Skeletal muscle satellite cell (primary cell): ENCODE measurements around the gene AMN1.
A peak's percentile ranks its signal among the peaks of the same experiment; 100 is the strongest.
"Not testable (repeated sequence)": the region's sequence is repeated elsewhere in the genome, so short reads cannot be mapped to it uniquely, and the experiment has no call there.

ENCODE experiments used
- H3K27me3 ChIP-seq: 2 replicates; pipeline ENCODE4 v1.7.0; 2013; ENCODE audit warnings: low read length; ENCODE audit not compliant: control insufficient read depth, insufficient read depth
- H3K36me3 ChIP-seq: 2 replicates; pipeline ENCODE4 v1.7.0; 2013; ENCODE audit warnings: mild to moderate bottlenecking, control low read depth, low read length; ENCODE audit not compliant: insufficient read depth
- H3K4me1 ChIP-seq: 2 replicates; pipeline ENCODE4 v1.7.0; 2013; ENCODE audit warnings: low read length; ENCODE audit not compliant: control insufficient read depth, insufficient read depth
- H3K4me2 ChIP-seq: 2 replicates; pipeline ENCODE4 v1.7.0; 2013; ENCODE audit warnings: mild to moderate bottlenecking, low read length
- H3K4me3 ChIP-seq: 2 replicates; pipeline ENCODE4 v1.7.0; 2013; ENCODE audit warnings: low read length
- H3K9ac ChIP-seq: 2 replicates; pipeline ENCODE4 v1.7.0; 2013; ENCODE audit warnings: mild to moderate bottlenecking, low read depth, low read length, moderate library complexity
- H3K9me3 ChIP-seq: replicated peaks from 2 replicates; pipeline ENCODE4 v1.7.0; 2013; ENCODE audit warnings: mild to moderate bottlenecking, control low read depth, low read length

The AMN1 gene

DNA sequence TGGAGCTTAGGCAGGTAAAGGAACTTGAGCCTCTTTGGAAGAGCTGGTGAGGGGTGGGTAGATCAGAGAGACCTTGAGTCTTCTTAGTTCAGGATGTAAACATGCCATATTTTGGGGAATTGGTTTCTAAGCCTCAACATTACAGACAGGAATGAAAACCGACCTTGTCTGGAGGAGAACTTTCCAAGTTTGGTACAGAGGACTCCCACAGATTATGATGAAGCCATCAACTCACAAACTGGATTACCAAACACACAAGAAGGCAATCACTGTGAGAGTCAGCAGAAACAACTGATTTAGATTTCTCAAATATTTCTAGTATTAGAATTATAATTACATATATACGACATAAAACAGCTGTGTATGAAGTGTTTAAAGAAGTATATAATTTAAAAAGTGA lies 22.3 kb upstream of the AMN1 start:
- Histone ChIP-seq H3K9ac (no peak overlapping the region), H3K9me3 (no peaks in the 10 kb centered on the region), H3K4me3 (no peak overlapping the region), H3K36me3 (no peaks in the 10 kb centered on the region), H3K4me2 (no peak overlapping the region), H3K27me3 (no peaks in the 10 kb centered on the region), H3K4me1 (peaks cover 25% of the 10 kb centered on the region)

- no peaks in the 10 kb centered on the region for H3K9me3 ChIP-seq
- no peak overlapping the region for H3K4me3 ChIP-seq
- peaks cover 26% of the 10 kb centered on the region for H3K4me1 ChIP-seq
- H3K36me3 ChIP-seq, result no peaks in the 10 kb centered on the region
- no peak overlapping the region for H3K9ac ChIP-seq
- no peak overlapping the region for H3K4me2 ChIP-seq
- no peaks in the 10 kb centered on the region for H3K27me3 ChIP-seq
These were observed 21.9 kb upstream of the AMN1 start for GRCh38 chr12:31750747-31751039.

DNA sequence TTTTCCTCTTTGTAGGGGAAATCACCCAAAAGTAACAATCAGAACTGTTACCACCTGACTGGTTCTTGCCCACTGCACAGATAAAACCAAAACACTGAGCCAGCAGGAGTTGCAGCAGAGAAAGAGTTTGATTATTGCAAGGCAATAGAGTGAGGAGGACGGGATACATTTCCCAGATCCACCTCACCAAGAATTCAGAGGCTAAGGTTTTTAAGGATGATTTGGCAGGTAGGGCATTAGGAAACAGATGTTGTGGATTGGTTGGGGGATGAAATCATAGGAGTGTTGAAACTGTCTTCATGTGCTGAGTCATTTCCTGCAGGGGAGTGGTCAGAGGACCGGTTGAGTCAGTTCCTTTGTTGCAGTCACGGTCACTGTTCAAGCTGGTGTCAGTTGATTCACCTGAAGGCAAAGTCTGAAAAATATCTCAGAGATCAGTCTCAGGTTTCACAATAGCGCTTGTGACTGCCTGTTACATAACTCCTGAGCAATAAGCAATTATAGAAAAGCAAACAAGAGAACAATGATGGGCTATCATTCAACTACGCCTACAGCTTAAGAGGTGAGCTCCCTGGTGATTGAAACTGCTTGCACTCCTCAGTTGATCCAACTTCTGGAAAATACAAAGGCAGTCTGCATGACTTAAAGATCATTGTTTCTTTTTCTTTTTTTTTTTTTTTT lies 20.3 kb upstream of the AMN1 start:
- no peak overlapping the region for H3K9ac ChIP-seq

DNA sequence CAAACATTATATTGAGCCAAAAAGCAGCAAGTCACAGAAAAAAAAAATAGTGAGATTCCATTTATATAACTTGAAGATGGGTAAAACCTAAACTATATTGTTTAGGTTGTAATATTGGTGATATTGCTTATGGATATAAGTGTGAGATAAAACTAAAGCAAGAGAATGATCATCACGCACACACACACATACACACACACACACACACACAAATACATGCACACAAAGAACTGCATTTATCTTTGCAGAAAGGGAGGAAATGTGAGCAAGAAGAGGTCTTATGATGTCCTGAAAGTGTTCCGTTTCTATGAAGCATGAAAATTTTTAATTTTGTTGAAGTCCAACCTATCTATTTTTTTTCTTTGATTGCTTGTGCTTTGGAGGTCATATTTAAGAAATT lies 16.4 kb upstream of the AMN1 start:
- Histone ChIP-seq H3K9me3 (no peaks in the 10 kb centered on the region), H3K4me1 (peaks cover 26% of the 10 kb centered on the region), H3K36me3 (no peaks in the 10 kb centered on the region), H3K4me2 (no peak overlapping the region), H3K4me3 (no peak overlapping the region), H3K9ac (no peak overlapping the region), H3K27me3 (no peaks in the 10 kb centered on the region)

More for the DNA sequence above, 20.3 kb upstream of the AMN1 start:
- Histone ChIP-seq H3K4me2 (peak overlapping the region; percentile 43), H3K36me3 (no peaks in the 10 kb centered on the region), H3K4me3 (no peak overlapping the region), H3K4me1 (peaks cover 26% of the 10 kb centered on the region), H3K27me3 (no peaks in the 10 kb centered on the region), H3K9me3 (no peaks in the 10 kb centered on the region)

GRCh38 chr12:31744363-31744762 lies 15.5 kb upstream of the AMN1 start:
- not testable (repeated sequence) for H3K4me2 ChIP-seq, H3K36me3 ChIP-seq, H3K27me3 ChIP-seq, H3K9me3 ChIP-seq, H3K4me3 ChIP-seq, H3K9ac ChIP-seq
- H3K4me1 ChIP-seq, result peaks cover 20% of the 10 kb centered on the region

DNA sequence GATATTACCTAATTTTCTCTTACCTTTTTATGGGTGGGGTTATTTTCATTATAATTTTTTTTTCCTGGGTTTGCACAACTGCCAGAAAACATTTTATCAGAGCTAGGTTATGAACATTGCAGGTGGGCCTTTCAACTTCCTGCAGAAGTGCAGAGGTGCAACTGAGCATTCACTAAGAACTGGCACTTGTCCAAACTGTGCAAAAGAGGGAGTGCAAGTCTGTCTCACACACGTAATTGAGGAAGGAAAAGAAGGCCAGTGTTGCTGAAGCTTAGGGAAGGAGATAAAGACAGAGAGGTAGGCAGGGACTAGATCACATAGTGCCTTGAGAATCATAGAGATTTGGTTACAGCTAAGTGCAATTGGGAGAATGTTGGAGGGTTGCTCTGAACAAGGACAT lies 14.1 kb upstream of the AMN1 start:
- Histone ChIP-seq H3K36me3 (no peaks in the 10 kb centered on the region), H3K4me1 (peaks cover 13% of the 10 kb centered on the region), H3K9ac (no peak overlapping the region), H3K27me3 (no peaks in the 10 kb centered on the region), H3K4me3 (no peak overlapping the region), H3K4me2 (no peak overlapping the region), H3K9me3 (no peaks in the 10 kb centered on the region)

- peaks cover 5% of the 10 kb centered on the region for H3K4me1 ChIP-seq
- H3K4me2 ChIP-seq, result no peak overlapping the region
- H3K9ac ChIP-seq, result no peak overlapping the region
- no peaks in the 10 kb centered on the region for H3K9me3 ChIP-seq
- H3K4me3 ChIP-seq, result no peak overlapping the region
- no peaks in the 10 kb centered on the region for H3K27me3 ChIP-seq
- H3K36me3 ChIP-seq, result no peaks in the 10 kb centered on the region
These were observed 11.8 kb upstream of the AMN1 start for GRCh38 chr12:31740628-31741027.

DNA sequence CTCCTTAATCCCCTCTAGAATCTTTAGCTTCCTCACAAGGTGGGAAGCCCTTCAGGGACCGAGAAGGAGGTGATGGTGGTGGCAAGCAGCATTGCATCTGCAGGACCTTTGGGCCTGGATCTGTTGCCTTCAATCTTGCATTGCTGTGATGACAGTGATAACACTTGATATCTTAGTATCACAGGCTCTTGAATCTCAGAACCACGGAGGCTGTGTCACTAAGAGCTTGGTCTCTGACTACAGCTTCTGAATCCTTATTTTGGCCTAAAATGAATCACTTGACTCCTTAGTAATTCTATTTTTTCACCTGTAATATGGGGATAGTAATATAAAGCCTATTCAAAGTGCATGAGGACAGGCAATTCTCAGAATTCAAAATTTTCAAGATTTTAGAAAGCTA lies 8.9 kb upstream of the AMN1 start:
- H3K4me3 ChIP-seq, result no peak overlapping the region
- no peaks in the 10 kb centered on the region for H3K9me3 ChIP-seq
- no peaks in the 10 kb centered on the region for H3K36me3 ChIP-seq
- H3K4me2 ChIP-seq, result no peak overlapping the region
- peaks cover 20% of the 10 kb centered on the region for H3K4me1 ChIP-seq
- no peak overlapping the region for H3K9ac ChIP-seq
- H3K27me3 ChIP-seq, result no peaks in the 10 kb centered on the region

DNA sequence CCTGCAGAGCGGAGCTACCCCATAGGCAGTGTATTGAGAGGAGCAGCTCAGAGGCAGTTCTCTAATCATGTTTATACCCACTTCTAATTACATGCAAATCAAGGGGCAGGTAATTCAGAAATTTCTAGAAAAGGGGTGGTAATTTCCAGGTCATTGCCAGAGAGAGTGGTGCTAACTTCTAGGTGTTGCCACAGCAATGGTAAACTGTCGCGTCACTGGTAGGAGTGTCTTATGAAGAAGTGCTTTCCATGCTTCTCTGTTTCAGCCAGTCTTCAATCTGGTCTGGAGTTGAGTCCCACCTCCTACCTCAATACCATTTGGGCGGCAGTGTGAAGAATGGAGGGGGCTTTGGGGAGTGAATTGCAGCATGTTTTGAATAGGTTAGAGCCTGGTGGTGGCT lies 8.5 kb upstream of the AMN1 start:
- H3K9ac ChIP-seq, result no peak overlapping the region
- H3K4me1 ChIP-seq, result peaks cover 23% of the 10 kb centered on the region
- no peaks in the 10 kb centered on the region for H3K27me3 ChIP-seq
- no peak overlapping the region for H3K4me2 ChIP-seq
- H3K36me3 ChIP-seq, result no peaks in the 10 kb centered on the region
- H3K4me3 ChIP-seq, result no peak overlapping the region
- H3K9me3 ChIP-seq, result no peaks in the 10 kb centered on the region

DNA sequence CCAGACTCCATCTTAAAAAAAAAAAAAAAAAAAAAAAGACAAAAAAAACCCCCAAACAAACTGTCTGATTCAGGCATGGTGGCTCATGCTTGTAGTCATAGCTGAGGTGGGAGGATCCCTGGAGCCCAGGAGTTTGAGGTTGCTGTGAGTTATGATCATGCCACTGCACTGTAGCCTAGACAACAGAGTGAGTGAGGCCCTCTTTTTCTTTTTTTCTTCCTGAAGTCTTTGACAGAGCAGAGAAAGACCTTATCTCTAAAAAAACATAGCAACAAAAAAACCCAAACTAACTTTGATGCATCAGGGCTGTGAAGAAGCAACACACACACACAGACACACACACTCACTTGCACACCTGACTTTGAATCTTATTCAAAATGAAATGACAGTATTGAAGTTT lies 7.7 kb upstream of the AMN1 start:
- H3K9me3 ChIP-seq, result no peaks in the 10 kb centered on the region
- H3K9ac ChIP-seq, result no peak overlapping the region
- H3K4me3 ChIP-seq, result no peak overlapping the region
- H3K4me1 ChIP-seq, result peaks cover 31% of the 10 kb centered on the region
- H3K36me3 ChIP-seq, result no peaks in the 10 kb centered on the region
- no peaks in the 10 kb centered on the region for H3K27me3 ChIP-seq
- H3K4me2 ChIP-seq, result no peak overlapping the region

GRCh38 chr12:31733549-31734432 lies 5.0 kb upstream of the AMN1 start:
- H3K4me3 ChIP-seq, H3K36me3 ChIP-seq, H3K27me3 ChIP-seq, H3K9me3 ChIP-seq, H3K4me2 ChIP-seq, H3K9ac ChIP-seq: not testable (repeated sequence)
- peaks cover 41% of the 10 kb centered on the region for H3K4me1 ChIP-seq
